Colonic mucosa (tissue), 4 donors: ENCODE data around the gene DCBLD1. TPM values are rescaled to one million over a fixed set of nuclear protein-coding genes. Genes with fewer than 3 reads are reported as not detected.
A peak's percentile ranks its signal among the peaks of the same experiment; 100 is the strongest.

ENCODE experiments used
- DNase-seq: peaks from one replicate; pipeline ENCODE4 v3.0.0-alpha.2; 2020
- H3K27ac ChIP-seq: fragments of 200-600 bp; one replicate; pipeline ENCODE4 v1.8.0; 2021
- H3K27me3 ChIP-seq: fragments of 200-600 bp; one replicate; pipeline ENCODE4 v1.8.0; 2021
- H3K36me3 ChIP-seq: fragments of 200-600 bp; one replicate; pipeline ENCODE4 v1.8.0; 2021
- H3K4me1 ChIP-seq: fragments of 200-600 bp; one replicate; pipeline ENCODE4 v1.8.0; 2021; ENCODE audit warnings: mild to moderate bottlenecking
- H3K4me3 ChIP-seq: fragments of 200-600 bp; one replicate; pipeline ENCODE4 v1.8.0; 2021
- H3K9ac ChIP-seq, 2 donors: one replicate each; pipeline ENCODE4 v1.7.0; 2013; ENCODE audit warnings: control low read depth in 2 of 2, low read depth in 2 of 2, low read length in 2 of 2
- H3K9me3 ChIP-seq: fragments of 200-600 bp; one replicate; pipeline ENCODE4 v1.8.0; 2021
- intact Hi-C: fragments of 100-400 bp; cut with DNase I; formaldehyde crosslinking; loops from one replicate; pipeline ENCODE4 v1.14.1; 2022
- total RNA-seq, 2 donors: library from RNA; stranded (reverse); fragmentation: NEBNext Ultra II Directional in 1 of 2; extraction: Animal tissue kit (Norgen Biotek cat#: 25700) in 1 of 2; gene quantifications; one replicate each; pipeline ENCODE4 v1.2.1, GENCODE V29; 2021
- TF ChIP-seq, protein P1 (sequence below): fragments of 200-600 bp; IDR thresholded peaks from one replicate; pipeline ENCODE4 v1.8.0; 2022; ENCODE audit warnings: antibody characterized with exemption, mild to moderate bottlenecking
- donor health status: healthy.
- donor health status: DM: no; HTN: no; CAD: no.
- donor health status: DM: no; HTN: no; CAD: no.

The DCBLD1 gene
- total RNA-seq, 2 donors from 2014 or later, result 16.3 to 17.2 TPM

DNA sequence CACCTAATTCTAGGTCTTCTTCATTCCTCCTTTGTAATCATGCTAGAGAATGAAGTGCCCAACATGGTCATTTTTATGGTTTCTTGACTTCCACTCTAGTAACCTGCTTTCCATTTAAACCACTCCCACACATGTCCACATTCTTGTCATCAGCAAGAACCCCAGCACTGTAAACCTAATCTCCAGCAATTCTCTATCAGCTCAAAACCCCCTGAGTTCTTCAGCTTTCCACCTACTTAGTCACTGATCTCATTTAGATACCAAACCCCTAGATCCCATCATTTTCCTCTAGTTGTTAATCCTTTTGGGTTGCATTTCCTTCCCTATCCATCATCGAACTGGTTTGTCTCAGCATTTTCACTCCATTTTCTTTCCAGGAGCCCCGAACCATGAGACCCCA lies 70.1 kb downstream of the DCBLD1 start:
- intact Hi-C loops, result no loop called here
- Histone ChIP-seq H3K27me3 (no peaks in the 10 kb centered on the region), H3K27ac (no peak overlapping the region), H3K36me3 (no peaks in the 10 kb centered on the region), H3K4me3 (no peak overlapping the region), H3K9me3 (no peaks in the 10 kb centered on the region), H3K9ac (no peak overlapping the region), H3K4me1 (no peaks in the 10 kb centered on the region)
- DNase-seq, result no peak
- TF ChIP-seq, protein P1, sequence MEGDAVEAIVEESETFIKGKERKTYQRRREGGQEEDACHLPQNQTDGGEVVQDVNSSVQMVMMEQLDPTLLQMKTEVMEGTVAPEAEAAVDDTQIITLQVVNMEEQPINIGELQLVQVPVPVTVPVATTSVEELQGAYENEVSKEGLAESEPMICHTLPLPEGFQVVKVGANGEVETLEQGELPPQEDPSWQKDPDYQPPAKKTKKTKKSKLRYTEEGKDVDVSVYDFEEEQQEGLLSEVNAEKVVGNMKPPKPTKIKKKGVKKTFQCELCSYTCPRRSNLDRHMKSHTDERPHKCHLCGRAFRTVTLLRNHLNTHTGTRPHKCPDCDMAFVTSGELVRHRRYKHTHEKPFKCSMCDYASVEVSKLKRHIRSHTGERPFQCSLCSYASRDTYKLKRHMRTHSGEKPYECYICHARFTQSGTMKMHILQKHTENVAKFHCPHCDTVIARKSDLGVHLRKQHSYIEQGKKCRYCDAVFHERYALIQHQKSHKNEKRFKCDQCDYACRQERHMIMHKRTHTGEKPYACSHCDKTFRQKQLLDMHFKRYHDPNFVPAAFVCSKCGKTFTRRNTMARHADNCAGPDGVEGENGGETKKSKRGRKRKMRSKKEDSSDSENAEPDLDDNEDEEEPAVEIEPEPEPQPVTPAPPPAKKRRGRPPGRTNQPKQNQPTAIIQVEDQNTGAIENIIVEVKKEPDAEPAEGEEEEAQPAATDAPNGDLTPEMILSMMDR, result no peak

DNA sequence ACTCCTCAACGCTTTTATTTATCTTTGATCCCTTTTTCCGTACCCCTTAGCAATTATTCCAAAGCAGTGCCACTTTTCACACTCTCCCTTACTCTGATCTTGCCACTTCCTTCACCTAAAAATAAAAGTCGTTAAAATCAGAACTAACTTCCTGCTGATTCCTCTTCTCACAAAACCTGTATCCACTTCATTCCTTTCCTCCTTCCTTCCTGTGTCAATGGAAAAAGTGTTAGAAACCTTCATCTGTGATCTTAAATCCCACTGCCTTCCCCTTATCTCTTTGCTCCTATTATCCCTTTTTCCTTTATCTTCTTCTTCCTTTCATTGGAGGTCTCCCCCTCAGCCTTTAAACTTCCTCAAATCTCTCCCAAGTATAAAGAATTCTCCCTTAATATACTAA lies 70.7 kb downstream of the DCBLD1 start:
- Histone ChIP-seq H3K9ac (no peak overlapping the region), H3K4me1 (no peaks in the 10 kb centered on the region), H3K27me3 (no peaks in the 10 kb centered on the region), H3K36me3 (no peaks in the 10 kb centered on the region), H3K27ac (no peak overlapping the region), H3K9me3 (no peaks in the 10 kb centered on the region), H3K4me3 (no peak overlapping the region)
- no peak for DNase-seq
- intact Hi-C loops, result no loop called here
- TF ChIP-seq, protein P1, result no peak

DNA sequence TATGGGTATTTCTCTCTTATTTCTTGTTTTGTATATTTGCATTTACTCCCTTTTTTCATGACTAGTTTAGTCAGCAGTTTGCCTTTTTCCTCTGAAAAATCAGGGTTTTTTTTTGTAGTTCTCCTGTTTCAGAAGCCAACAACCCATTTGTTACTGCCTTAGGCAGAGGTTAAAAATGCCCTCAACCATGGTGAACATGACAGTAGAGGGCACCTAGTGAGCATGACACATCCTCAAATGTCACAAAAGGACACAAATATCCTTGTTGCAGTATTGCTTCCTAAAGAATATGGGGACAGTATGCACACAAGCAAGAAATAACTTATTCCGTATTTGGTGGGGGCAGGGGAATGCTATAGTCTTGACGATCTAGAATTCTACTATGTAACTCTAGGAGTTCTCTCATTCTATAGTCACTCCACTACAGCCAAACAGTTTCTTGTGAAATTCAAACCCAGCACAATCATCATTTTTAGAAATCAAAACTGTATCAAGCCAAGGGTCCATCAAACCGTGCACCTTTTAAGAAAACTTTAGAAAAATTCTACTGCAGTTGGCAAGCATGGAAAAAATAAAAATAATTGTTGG lies 72.9 kb downstream of the DCBLD1 start:
- no peaks in the 10 kb centered on the region for H3K9me3 ChIP-seq
- no peak overlapping the region for H3K4me3 ChIP-seq
- no peaks in the 10 kb centered on the region for H3K4me1 ChIP-seq
- intact Hi-C loops, result loop anchor here (5.0 kb wide), 1 partner anchor 57 kb away; no protein-coding TSS in a partner anchor
- TF ChIP-seq, protein P1, result no peak
- no peaks in the 10 kb centered on the region for H3K27me3 ChIP-seq
- no peak for DNase-seq
- no peaks in the 10 kb centered on the region for H3K36me3 ChIP-seq
- no peak overlapping the region for H3K9ac ChIP-seq
- no peak overlapping the region for H3K27ac ChIP-seq

DNA sequence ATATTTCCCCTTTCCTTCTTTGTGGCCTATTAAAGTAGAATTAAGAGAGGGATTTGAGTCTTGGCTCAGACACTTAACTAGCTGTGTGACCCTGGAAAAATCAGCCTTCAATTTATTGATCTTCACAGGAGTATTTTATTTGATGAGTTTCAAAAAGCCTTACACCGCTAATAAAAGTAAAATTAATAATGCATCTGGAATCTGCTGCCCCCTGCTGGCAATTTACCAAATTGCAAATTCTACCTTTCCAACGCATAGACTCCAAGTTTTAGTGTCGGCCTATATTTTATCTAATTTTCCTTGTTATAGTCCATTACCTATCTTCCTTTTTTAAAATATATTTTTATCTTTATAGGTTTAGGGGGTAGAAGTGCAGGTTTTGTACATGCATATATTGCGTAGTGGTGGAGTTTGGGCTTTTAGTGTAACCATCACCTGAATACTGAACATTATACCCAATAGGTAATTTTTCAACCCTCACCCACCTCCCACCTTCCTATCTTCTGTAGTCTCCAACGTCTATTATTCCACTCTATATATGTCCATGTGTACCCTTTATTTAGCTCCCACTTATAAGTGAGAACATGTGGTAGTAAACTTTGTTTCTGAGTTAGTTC lies 73.5 kb downstream of the DCBLD1 start:
- no peaks in the 10 kb centered on the region for H3K27me3 ChIP-seq
- no peak overlapping the region for H3K27ac ChIP-seq
- TF ChIP-seq, protein P1, result peak; percentile 92
- peak; percentile 71 for DNase-seq
- H3K9me3 ChIP-seq, result no peaks in the 10 kb centered on the region
- no peak overlapping the region for H3K4me3 ChIP-seq
- no peak overlapping the region for H3K9ac ChIP-seq
- H3K4me1 ChIP-seq, result no peaks in the 10 kb centered on the region
- intact Hi-C loops, result loop anchor here (5.0 kb wide), 1 partner anchor 56 kb away; no protein-coding TSS in a partner anchor
- H3K36me3 ChIP-seq, result no peaks in the 10 kb centered on the region

DNA sequence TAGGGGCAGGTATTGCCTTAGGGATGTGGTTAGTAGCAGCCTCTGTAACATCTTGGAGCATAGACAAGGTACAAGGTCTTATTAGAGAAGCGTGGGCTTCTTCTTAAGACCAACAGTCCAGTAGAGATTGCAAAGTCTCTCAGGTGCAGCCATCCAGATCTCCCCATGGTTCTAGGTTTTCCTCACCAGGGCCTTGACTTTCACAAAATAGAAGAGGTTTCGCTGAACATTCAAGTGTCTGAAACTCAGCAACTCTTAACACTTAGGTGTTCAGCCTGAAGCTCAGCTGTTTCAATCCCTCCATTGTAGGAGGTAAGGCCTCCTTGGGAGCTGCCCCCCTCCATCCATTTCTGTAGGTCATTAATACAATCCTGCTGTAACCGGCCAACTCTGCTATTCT lies 75.5 kb downstream of the DCBLD1 start:
- no peaks in the 10 kb centered on the region for H3K27me3 ChIP-seq
- no peak overlapping the region for H3K27ac ChIP-seq
- no peak for DNase-seq
- no peak overlapping the region for H3K9ac ChIP-seq
- no peaks in the 10 kb centered on the region for H3K4me1 ChIP-seq
- H3K36me3 ChIP-seq, result no peaks in the 10 kb centered on the region
- no peak overlapping the region for H3K4me3 ChIP-seq
- H3K9me3 ChIP-seq, result no peaks in the 10 kb centered on the region
- intact Hi-C loops, result loop anchor here (2.0 to 5.0 kb wide), 2 partner anchors 54 to 105 kb away; no protein-coding TSS in a partner anchor
- TF ChIP-seq, protein P1, result no peak
